ENCODE data around the gene ABCB1.

DNA sequence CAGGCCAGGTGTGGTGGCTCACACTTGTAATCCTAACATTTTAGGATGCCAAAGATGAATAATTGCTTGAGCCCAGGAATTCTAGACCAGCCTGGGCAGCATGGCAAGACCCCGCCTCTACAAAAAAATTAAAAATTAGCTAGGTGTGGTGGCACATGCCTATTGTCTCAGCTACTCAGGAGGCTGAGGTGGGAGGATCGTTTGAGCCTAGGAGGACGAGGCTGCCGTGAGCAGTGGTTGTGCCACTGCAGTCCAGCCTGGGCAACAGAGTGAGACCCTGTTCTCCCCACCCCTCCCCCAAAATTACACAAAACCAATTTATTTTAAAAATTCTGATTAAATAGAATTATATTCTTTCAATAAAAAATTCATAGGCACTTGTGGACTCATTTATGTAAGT is 39.0 kb downstream of the ABCB1 start:
- no peak for TF ChIP-seq CTCF (conservative IDR thresholded peaks at IDR 0.05)
- no peak for TF ChIP-seq ZFX (IDR thresholded peaks at IDR 0.05)

Measured in C4-2B (cell line).